H9 (cell line): ENCODE measurements around the gene TERC. TPM values are rescaled to one million over a fixed set of nuclear protein-coding genes. Genes with fewer than 3 reads are reported as not detected.

Experiments
- DNase-seq: peaks from one replicate; pipeline ENCODE4 v3.0.0-alpha.2; 2017
- H2AFZ ChIP-seq: one replicate; pipeline ENCODE4 v1.6.1; 2013; ENCODE audit warnings: mild to moderate bottlenecking, low read length, control low read depth, moderate library complexity
- H2AK5ac ChIP-seq: 2 replicates; pipeline ENCODE4 v1.6.1; 2013; ENCODE audit warnings: low read length, control low read depth, mixed read lengths; ENCODE audit not compliant: insufficient read length
- H2BK120ac ChIP-seq: one replicate; pipeline ENCODE4 v1.6.1; 2013; ENCODE audit warnings: low read depth, mild to moderate bottlenecking, low read length, control low read depth, inconsistent platforms; ENCODE audit not compliant: poor library complexity, severe bottlenecking
- H2BK12ac ChIP-seq: 2 replicates; pipeline ENCODE4 v1.6.1; 2013; ENCODE audit warnings: low read length, control low read depth, mixed read lengths, low read depth; ENCODE audit not compliant: insufficient read length
- H2BK15ac ChIP-seq: 2 replicates; pipeline ENCODE4 v1.6.1; 2013; ENCODE audit warnings: low read depth, low read length, control low read depth
- H2BK20ac ChIP-seq: one replicate; pipeline ENCODE4 v1.6.1; 2013; ENCODE audit warnings: low read depth, mild to moderate bottlenecking, low read length, control low read depth, inconsistent platforms; ENCODE audit not compliant: poor library complexity, severe bottlenecking
- H2BK5ac ChIP-seq: 2 replicates; pipeline ENCODE4 v1.6.1; 2013; ENCODE audit warnings: low read length, control low read depth, mixed read lengths; ENCODE audit not compliant: insufficient read length
- H3K14ac ChIP-seq: 2 replicates; pipeline ENCODE4 v1.6.1; 2013; ENCODE audit warnings: low read length, control low read depth; ENCODE audit not compliant: insufficient read depth
- H3K18ac ChIP-seq: 2 replicates; pipeline ENCODE4 v1.6.1; 2013; ENCODE audit warnings: low read depth, mild to moderate bottlenecking, mixed read lengths, low read length, control low read depth; ENCODE audit not compliant: insufficient read length
- H3K23ac ChIP-seq: 2 replicates; pipeline ENCODE4 v1.6.1; 2013; ENCODE audit warnings: low read length, control low read depth, mixed read lengths, low read depth; ENCODE audit not compliant: insufficient read length
- H3K23me2 ChIP-seq: 2 replicates; pipeline ENCODE4 v1.6.1; 2013; ENCODE audit warnings: low read depth, mild to moderate bottlenecking, mixed read lengths, low read length, control low read depth; ENCODE audit not compliant: insufficient read length, poor library complexity, severe bottlenecking
- H3K27ac ChIP-seq: 2 replicates; pipeline ENCODE4 v1.5.1; 2013; ENCODE audit warnings: low read length, control low read depth, mixed read lengths, low read depth; ENCODE audit not compliant: insufficient read length
- H3K27me3 ChIP-seq: 2 replicates; pipeline ENCODE4 v1.6.1; 2013; ENCODE audit warnings: low read length, control low read depth, inconsistent platforms; ENCODE audit not compliant: insufficient read depth
- H3K4ac ChIP-seq: 2 replicates; pipeline ENCODE4 v1.6.1; 2013; ENCODE audit warnings: low read depth, mild to moderate bottlenecking, control low read depth, inconsistent platforms, low read length, moderate library complexity
- H3K4me1 ChIP-seq: 2 replicates; pipeline ENCODE4 v1.6.1; 2013; ENCODE audit warnings: low read length, control low read depth, inconsistent platforms; ENCODE audit not compliant: insufficient read depth
- H3K4me2 ChIP-seq: 2 replicates; pipeline ENCODE4 v1.6.1; 2013; ENCODE audit warnings: low read length, control low read depth, mixed read lengths; ENCODE audit not compliant: insufficient read length, insufficient read depth
- H3K56ac ChIP-seq: 2 replicates; pipeline ENCODE4 v1.6.1; 2013; ENCODE audit warnings: low read depth, mild to moderate bottlenecking, mixed read lengths, low read length, control low read depth; ENCODE audit not compliant: insufficient read length
- H3K79me1 ChIP-seq: 2 replicates; pipeline ENCODE4 v1.6.1; 2013; ENCODE audit warnings: low read depth, mild to moderate bottlenecking, moderate library complexity, low read length, control low read depth, inconsistent platforms; ENCODE audit not compliant: insufficient read depth, poor library complexity, severe bottlenecking
- H3K79me2 ChIP-seq: 2 replicates; pipeline ENCODE4 v1.6.1; 2013; ENCODE audit warnings: low read length, control low read depth, inconsistent platforms; ENCODE audit not compliant: insufficient read depth
- H3K9ac ChIP-seq: 2 replicates; pipeline ENCODE4 v1.6.1; 2013; ENCODE audit warnings: low read length, control low read depth, mixed read lengths; ENCODE audit not compliant: insufficient read length; ENCODE audit errors: extremely low read depth
- H3K9me3 ChIP-seq: one replicate; pipeline ENCODE4 v1.6.1; 2013; ENCODE audit warnings: low read depth, low read length, inconsistent platforms; ENCODE audit not compliant: control insufficient read depth
- H3T11ph ChIP-seq: one replicate; pipeline ENCODE4 v1.6.1; 2013; ENCODE audit warnings: mild to moderate bottlenecking, low read length, control low read depth, inconsistent platforms
- H4K20me1 ChIP-seq: one replicate; pipeline ENCODE4 v1.6.1; 2013; ENCODE audit not compliant: control insufficient read depth, insufficient read length, insufficient read depth
- H4K5ac ChIP-seq: 2 replicates; pipeline ENCODE4 v1.6.1; 2013; ENCODE audit warnings: low read depth, mild to moderate bottlenecking, mixed read lengths, low read length, control low read depth; ENCODE audit not compliant: insufficient read length
- H4K8ac ChIP-seq: replicated peaks from 2 replicates; pipeline ENCODE4 v1.6.1; 2013; ENCODE audit warnings: low read length, control low read depth, mixed read lengths, low read depth; ENCODE audit not compliant: insufficient read length
- H4K91ac ChIP-seq: 2 replicates; pipeline ENCODE4 v1.6.1; 2013; ENCODE audit warnings: low read depth, mild to moderate bottlenecking, moderate library complexity, mixed read lengths, low read length, control low read depth; ENCODE audit not compliant: insufficient read length
- H3K27ac Mint-ChIP-seq, 3 experiments: 2 replicates in 2 of 3; 3 replicates in 1 of 3; pipeline ENCODE4 v1.8.0; 2020 to 2021; ENCODE audit warnings: mixed read lengths in 3 of 3, mild to moderate bottlenecking in 1 of 3, moderate library complexity in 1 of 3
- H3K27me3 Mint-ChIP-seq: 2 replicates; pipeline ENCODE4 v1.8.0; 2021; ENCODE audit warnings: low read depth, mild to moderate bottlenecking, moderate library complexity, mixed read lengths
- H3K36me3 Mint-ChIP-seq, 3 experiments: 2 replicates in 2 of 3; 3 replicates in 1 of 3; pipeline ENCODE4 v1.8.0; 2020 to 2021; ENCODE audit warnings: low read depth in 3 of 3, mixed read lengths in 3 of 3; ENCODE audit not compliant: insufficient read depth in 1 of 3
- H3K4me1 Mint-ChIP-seq, 2 experiments: 2 replicates each; pipeline ENCODE4 v1.8.0; 2020; ENCODE audit warnings: mixed read lengths in 2 of 2
- H3K4me3 Mint-ChIP-seq, 2 experiments: 2 replicates in 1 of 2; 3 replicates in 1 of 2; pipeline ENCODE4 v1.8.0; 2020 to 2021; ENCODE audit warnings: mild to moderate bottlenecking in 2 of 2, mixed read lengths in 2 of 2, moderate library complexity in 1 of 2
- H3K9me3 Mint-ChIP-seq, 2 experiments: 2 replicates in 1 of 2; 3 replicates in 1 of 2; pipeline ENCODE4 v1.8.0; 2020; ENCODE audit warnings: mild to moderate bottlenecking in 2 of 2, mixed read lengths in 2 of 2, moderate library complexity in 1 of 2
- CTCF ChIP-seq: fragments of 200-600 bp; sonication (generic); conservative IDR thresholded peaks from 3 replicates; pipeline ENCODE4 v1.8.0; 2021; ENCODE audit warnings: antibody characterized with exemption, mild to moderate bottlenecking
- WGBS: extraction: QIAGEN DNeasy Blood & Tissue Kit; methylation state at CpG from one replicate; pipeline ENCODE4 v1.1.7; 2013; ENCODE audit warnings: missing lambda C conversion rate, low lambda C conversion rate, mixed read lengths; ENCODE audit not compliant: insufficient read length; ENCODE audit errors: extremely low coverage; 5-methylcytosine and 5-hydroxymethylcytosine counted together
- total RNA-seq: library from RNA; stranded (reverse); gene quantifications from 2 replicates; pipeline ENCODE4 v1.2.1, GENCODE V29; 2021

Gene TERC
- total RNA-seq, 1 experiment from 2014 or later, result 14.1 TPM

- no peak for DNase-seq
- Mint-ChIP-seq H3K4me1 (peaks cover 0 to 4% of the 10 kb centered on the region in 2 experiments; a peak in 1 of 4 replicates), H3K27ac (no peak overlapping the region), H3K27me3 (no peaks in the 10 kb centered on the region), H3K4me3 (no peak overlapping the region), H3K36me3 (peaks cover 0 to 2% (median 0%) of the 10 kb centered on the region in 3 experiments; a peak in 2 of 7 replicates), H3K9me3 (peaks cover 0 to 7% of the 10 kb centered on the region in 2 experiments; a peak in 3 of 5 replicates)
- Histone ChIP-seq H2BK5ac (no peak overlapping the region), H3K9me3 (no peaks in the 10 kb centered on the region), H4K8ac (no peak overlapping the region), H3K79me2 (no peaks in the 10 kb centered on the region), H3K4ac (no peak overlapping the region), H3K27me3 (no peaks in the 10 kb centered on the region), H2BK12ac (no peak overlapping the region), H4K20me1 (no peaks in the 10 kb centered on the region), H2BK20ac (no peak overlapping the region), H3K23ac (no peak overlapping the region), H3K79me1 (no peaks in the 10 kb centered on the region), H4K91ac (no peak overlapping the region), H3K14ac (no peak overlapping the region), H3K4me2 (no peak overlapping the region), H3K18ac (no peak overlapping the region), H3K4me1 (no peaks in the 10 kb centered on the region), H3T11ph (no peak overlapping the region), H3K56ac (no peak overlapping the region), H3K9ac (no peak overlapping the region), H2BK15ac (no peak overlapping the region), H3K27ac (no peak overlapping the region), H2AFZ (no peak overlapping the region), H2BK120ac (no peak overlapping the region), H4K5ac (no peak overlapping the region), H2AK5ac (no peak overlapping the region), H3K23me2 (no peaks in the 10 kb centered on the region)
- WGBS, result no CpG with 5 or more reads among the region's 2 CpGs
- TF ChIP-seq CTCF, result no peak
Measured at GRCh38 chr3:169755488-169755887, 9.4 kb downstream of the TERC start.
